ENCODE results near the gene IQCB1.

DNA sequence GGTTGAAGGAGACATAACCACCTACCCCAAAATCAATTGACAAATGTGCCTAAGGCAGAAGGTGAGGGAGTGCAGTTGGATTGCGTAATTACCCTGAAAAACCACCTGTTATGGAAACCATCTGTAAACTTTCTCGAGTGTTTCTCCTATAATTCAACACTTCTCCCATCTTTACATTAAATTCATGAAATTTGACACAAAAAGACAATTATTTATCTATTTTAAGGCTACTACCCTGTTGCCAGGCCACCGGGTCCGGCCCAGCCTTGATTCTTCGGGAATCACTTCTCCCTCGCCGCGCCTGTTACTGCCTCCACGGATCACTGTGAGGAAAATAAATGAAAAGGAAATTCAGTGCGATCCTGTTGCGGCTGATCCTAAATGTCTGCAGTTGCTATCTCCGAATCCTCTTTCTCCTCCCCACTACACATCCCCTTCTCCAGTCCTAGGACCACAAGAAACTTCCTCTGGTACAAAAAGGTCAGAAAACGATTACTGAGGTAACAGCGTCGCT lies 646 bp downstream of the IQCB1 start:
- TF ChIP-seq, protein P1, sequence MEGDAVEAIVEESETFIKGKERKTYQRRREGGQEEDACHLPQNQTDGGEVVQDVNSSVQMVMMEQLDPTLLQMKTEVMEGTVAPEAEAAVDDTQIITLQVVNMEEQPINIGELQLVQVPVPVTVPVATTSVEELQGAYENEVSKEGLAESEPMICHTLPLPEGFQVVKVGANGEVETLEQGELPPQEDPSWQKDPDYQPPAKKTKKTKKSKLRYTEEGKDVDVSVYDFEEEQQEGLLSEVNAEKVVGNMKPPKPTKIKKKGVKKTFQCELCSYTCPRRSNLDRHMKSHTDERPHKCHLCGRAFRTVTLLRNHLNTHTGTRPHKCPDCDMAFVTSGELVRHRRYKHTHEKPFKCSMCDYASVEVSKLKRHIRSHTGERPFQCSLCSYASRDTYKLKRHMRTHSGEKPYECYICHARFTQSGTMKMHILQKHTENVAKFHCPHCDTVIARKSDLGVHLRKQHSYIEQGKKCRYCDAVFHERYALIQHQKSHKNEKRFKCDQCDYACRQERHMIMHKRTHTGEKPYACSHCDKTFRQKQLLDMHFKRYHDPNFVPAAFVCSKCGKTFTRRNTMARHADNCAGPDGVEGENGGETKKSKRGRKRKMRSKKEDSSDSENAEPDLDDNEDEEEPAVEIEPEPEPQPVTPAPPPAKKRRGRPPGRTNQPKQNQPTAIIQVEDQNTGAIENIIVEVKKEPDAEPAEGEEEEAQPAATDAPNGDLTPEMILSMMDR (IDR thresholded peaks at IDR 0.05) = no peak
- no peak for TF ChIP-seq POLR2A (IDR thresholded peaks at IDR 0.05)

All from lower leg skin (tissue), 3 donors.